ENCODE measurements around the gene NUAK2. TPM values are rescaled to one million over a fixed set of nuclear protein-coding genes. Genes with fewer than 3 reads are reported as not detected.
A peak's percentile ranks its signal among the peaks of the same experiment; 100 is the strongest.
"Not testable (repeated sequence)": the region's sequence is repeated elsewhere in the genome, so short reads cannot be mapped to it uniquely, and the experiment has no call there.

NUAK2 gene
- total RNA-seq, 1 experiment from 2014 or later = 9.2 TPM

GRCh38 chr1:205285381-205286101 lies 36.0 kb downstream of the NUAK2 start:
- H3K27me3 ChIP-seq (ENCODE audit: control insufficient read depth, insufficient read depth, low read length) = no peaks in the 10 kb centered on the region
- no peaks in the 10 kb centered on the region for H3K36me3 ChIP-seq (replicated peaks; ENCODE audit: control insufficient read depth, insufficient read depth, low read length)
- no peak for DNase-seq
- no peak overlapping the region for H3K4me3 ChIP-seq (ENCODE audit: insufficient read depth, low read depth, low read length)

- H3K4me3 ChIP-seq (ENCODE audit: insufficient read depth, low read depth, low read length) = no peak overlapping the region
- H3K36me3 ChIP-seq (replicated peaks; ENCODE audit: control insufficient read depth, insufficient read depth, low read length) = no peaks in the 10 kb centered on the region
- no peaks in the 10 kb centered on the region for H3K27me3 ChIP-seq (ENCODE audit: control insufficient read depth, insufficient read depth, low read length)
- DNase-seq = peak; percentile 94
Measured at GRCh38 chr1:205284420-205285144, 37.0 kb downstream of the NUAK2 start.

DNA sequence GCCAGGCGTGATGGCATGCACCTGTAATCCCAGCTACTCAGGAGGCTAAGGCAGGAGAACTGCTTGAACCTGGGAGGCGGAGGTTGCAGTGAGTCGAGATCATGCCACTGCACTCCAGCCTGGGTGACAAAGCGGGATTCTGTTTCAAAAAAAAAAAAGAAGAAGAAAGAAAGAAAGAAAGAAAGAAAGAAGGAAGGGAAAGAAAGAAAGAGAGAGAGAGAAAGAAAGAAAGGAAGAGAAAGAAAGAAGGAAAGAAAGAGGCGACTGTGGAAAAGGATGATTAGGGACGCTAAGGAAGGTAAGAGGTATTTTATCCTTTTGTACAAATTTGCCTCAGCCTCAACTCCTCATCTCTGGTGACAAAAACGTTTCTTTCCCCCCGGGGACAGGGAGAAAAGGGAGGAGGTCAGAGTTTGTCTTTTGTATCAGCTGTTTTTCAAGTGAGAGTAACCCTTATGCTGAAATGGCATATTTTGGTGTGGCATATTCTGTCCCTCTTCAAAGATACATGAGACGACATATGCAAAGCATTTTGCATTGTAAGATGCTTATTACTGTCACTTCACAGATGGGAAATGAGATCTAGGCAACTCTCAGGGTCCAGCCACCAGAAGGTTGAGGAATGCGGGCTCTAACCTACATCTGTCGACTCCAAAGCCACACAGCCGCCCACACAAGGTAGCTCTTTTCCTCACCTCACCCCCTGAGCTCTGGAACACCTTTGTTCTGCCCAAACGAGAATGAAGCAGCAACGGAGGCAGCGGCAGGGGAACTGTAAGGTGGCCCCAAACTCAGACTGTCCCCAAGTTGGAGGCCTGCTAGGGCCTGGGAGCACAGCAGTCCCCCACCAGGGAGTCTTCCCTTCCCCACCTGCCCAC lies 38.0 kb downstream of the NUAK2 start:
- DNase-seq = no peak
- no peaks in the 10 kb centered on the region for H3K36me3 ChIP-seq (replicated peaks; ENCODE audit: control insufficient read depth, insufficient read depth, low read length)
- no peak overlapping the region for H3K4me3 ChIP-seq (ENCODE audit: insufficient read depth, low read depth, low read length)
- H3K27me3 ChIP-seq (ENCODE audit: control insufficient read depth, insufficient read depth, low read length) = no peaks in the 10 kb centered on the region

DNA sequence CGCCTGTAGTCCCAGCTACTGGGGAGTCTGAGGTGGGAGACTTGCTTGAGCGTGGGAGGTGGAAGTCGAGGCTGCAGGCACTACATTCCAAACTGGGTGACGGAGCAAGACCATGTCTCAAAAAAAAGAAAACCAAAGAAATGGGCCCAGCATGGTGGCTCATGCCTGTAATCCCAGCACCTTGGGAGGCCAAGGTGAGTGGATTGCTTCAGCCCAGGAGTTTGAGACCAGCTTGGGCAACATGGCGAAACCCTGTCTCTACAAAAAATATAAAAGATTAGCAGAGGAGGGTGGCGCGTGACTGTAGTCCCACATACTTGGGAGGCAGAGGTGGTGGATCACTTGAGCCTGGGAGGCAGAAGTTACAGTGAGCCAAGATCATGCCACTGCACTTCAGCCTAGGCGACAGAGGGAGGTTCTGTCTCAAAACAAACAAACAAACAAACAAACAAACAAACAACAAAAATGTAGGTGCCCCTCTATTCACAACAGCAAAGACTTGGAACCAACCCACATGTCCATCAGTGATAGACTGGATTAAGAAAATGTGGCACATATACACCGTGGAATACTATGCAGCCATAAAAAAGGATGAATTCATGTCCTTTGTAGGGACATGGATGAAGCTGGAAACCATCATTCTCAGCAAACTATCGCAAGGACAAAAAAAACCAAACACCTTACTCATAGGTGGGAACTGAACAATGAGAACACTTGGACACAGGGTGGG lies 40.7 kb downstream of the NUAK2 start:
- not testable (repeated sequence) for H3K27me3 ChIP-seq (ENCODE audit: control insufficient read depth, insufficient read depth, low read length); H3K36me3 ChIP-seq (replicated peaks; ENCODE audit: control insufficient read depth, insufficient read depth, low read length); H3K4me3 ChIP-seq (ENCODE audit: insufficient read depth, low read depth, low read length); DNase-seq

DNA sequence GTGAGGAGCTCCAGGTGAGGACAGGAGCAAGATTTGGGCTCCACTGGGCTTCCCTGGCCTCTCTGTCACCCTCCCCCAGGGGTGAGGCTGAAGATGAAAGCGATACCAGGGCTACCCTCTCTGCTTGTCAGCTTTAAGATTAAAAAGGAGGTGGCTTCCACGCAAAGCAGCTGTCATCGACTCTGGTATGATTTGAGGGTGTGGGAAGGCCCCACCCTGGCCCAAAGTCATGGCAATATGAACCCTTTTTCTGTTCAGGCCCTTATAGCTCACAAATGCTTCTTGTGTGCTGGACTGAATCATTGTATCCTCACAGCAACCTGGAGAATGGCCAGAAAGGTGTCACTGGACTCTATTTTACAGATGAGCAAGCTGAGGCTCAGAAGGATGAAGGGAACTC lies 41.6 kb downstream of the NUAK2 start:
- no peak for DNase-seq
- Histone ChIP-seq H3K4me3 (ENCODE audit: insufficient read depth, low read depth, low read length) (no peak overlapping the region), H3K36me3 (replicated peaks; ENCODE audit: control insufficient read depth, insufficient read depth, low read length) (no peaks in the 10 kb centered on the region), H3K27me3 (ENCODE audit: control insufficient read depth, insufficient read depth, low read length) (no peaks in the 10 kb centered on the region)

DNA sequence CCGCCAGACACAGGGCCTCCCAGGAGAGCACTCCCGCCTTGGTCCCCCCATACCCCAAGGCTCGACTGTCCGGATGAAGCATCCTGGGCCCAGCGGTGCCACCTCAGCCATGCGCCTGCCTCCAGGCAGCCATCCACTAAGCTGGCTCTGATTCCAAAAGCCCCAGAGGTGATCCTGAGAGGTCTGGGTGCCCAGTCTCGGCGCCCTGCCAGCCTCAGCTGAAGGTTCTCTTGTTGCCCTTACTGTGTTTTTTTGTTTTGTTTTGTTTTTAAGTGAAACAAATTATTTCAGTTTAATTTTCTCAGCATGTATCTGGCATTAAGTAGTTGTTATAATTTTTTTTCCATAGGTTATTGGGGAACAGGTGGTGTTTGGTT lies 44.9 kb downstream of the NUAK2 start:
- DNase-seq = no peak
- no peaks in the 10 kb centered on the region for H3K27me3 ChIP-seq (ENCODE audit: control insufficient read depth, insufficient read depth, low read length)
- H3K36me3 ChIP-seq (replicated peaks; ENCODE audit: control insufficient read depth, insufficient read depth, low read length) = no peaks in the 10 kb centered on the region; the same call in 1 of the 2 replicates
- no peak overlapping the region for H3K4me3 ChIP-seq (ENCODE audit: insufficient read depth, low read depth, low read length)

- Histone ChIP-seq H3K4me3 (ENCODE audit: insufficient read depth, low read depth, low read length) (no peak overlapping the region), H3K27me3 (ENCODE audit: control insufficient read depth, insufficient read depth, low read length) (no peaks in the 10 kb centered on the region), H3K36me3 (replicated peaks; ENCODE audit: control insufficient read depth, insufficient read depth, low read length) (no peaks in the 10 kb centered on the region; the same call in 1 of the 2 replicates)
- DNase-seq = peak; percentile 26
Measured at GRCh38 chr1:205275916-205276688, 45.4 kb downstream of the NUAK2 start.

- Histone ChIP-seq H3K4me3 (ENCODE audit: insufficient read depth, low read depth, low read length) (no peak overlapping the region), H3K36me3 (replicated peaks; ENCODE audit: control insufficient read depth, insufficient read depth, low read length) (no peaks in the 10 kb centered on the region; the same call in 1 of the 2 replicates), H3K27me3 (ENCODE audit: control insufficient read depth, insufficient read depth, low read length) (no peaks in the 10 kb centered on the region)
- DNase-seq = peak; percentile 34
Measured at GRCh38 chr1:205275133-205275532, 46.4 kb downstream of the NUAK2 start.

DNA sequence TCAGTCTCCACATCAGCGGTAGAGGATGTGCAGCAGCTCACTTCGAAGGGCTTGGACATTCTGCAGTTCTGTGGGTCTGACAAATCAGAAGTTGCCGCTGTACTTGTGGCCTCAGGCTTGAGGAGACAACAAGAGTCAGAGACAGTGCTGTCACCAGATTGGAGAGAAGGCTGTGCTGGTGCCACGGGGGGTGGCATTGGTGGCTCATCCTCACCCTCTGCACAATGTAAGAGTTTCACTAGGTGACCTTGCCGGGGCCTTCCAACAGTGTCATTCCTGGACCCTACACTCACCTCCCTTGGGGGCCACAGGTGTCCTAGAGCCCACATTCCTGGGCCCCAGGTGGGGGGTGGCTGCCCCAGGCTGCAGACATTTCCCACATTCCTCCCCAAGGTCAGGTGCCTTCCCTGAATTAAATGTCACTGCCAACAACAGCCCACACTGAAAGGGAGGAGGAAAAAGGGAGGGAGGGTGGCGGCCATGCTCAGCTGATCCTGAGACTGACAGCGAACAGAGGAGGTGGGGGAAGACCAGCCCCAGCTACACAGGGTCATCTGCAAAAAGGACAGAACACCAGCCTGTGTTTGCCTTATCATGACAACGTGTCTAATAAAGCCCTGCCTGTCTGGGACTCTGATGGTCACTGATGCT lies 47.4 kb downstream of the NUAK2 start:
- no peak overlapping the region for H3K4me3 ChIP-seq (ENCODE audit: insufficient read depth, low read depth, low read length)
- DNase-seq = peak; percentile 72

DNA sequence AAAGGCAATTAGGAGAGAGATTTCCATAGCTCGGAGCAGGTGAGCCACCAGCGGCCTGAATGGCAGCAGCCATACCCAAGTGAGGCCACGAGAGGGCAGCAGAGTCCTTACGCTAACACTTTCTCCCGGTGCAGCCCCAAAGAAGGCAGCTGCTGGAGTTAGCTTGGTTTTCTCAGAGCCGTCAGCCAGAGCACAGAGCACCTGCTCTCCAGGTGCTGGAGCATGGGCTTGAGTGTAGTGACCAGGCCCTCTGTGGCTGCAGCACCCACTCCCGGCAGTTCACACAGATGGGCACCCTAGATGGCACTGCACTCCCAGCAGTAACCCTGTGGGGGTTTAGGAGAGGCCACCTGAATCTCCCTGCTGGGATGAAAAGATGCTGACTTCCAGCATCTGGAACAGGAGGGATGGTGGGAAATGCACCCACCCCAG lies 48.0 kb downstream of the NUAK2 start:
- DNase-seq = peak; percentile 95
- Histone ChIP-seq H3K4me3 (ENCODE audit: insufficient read depth, low read depth, low read length) (no peak overlapping the region), H3K36me3 (replicated peaks; ENCODE audit: control insufficient read depth, insufficient read depth, low read length) (no peaks in the 10 kb centered on the region; the same call in 1 of the 2 replicates), H3K27me3 (ENCODE audit: control insufficient read depth, insufficient read depth, low read length) (no peaks in the 10 kb centered on the region)

More for the DNA sequence above, 47.4 kb downstream of the NUAK2 start:
- no peaks in the 10 kb centered on the region for H3K27me3 ChIP-seq (ENCODE audit: control insufficient read depth, insufficient read depth, low read length)
- H3K36me3 ChIP-seq (replicated peaks; ENCODE audit: control insufficient read depth, insufficient read depth, low read length) = no peaks in the 10 kb centered on the region; the same call in 1 of the 2 replicates

- H3K27me3 ChIP-seq (ENCODE audit: control insufficient read depth, insufficient read depth, low read length) = no peaks in the 10 kb centered on the region
- DNase-seq = peak; percentile 69
- H3K4me3 ChIP-seq (ENCODE audit: insufficient read depth, low read depth, low read length) = no peak overlapping the region
- H3K36me3 ChIP-seq (replicated peaks; ENCODE audit: control insufficient read depth, insufficient read depth, low read length) = no peaks in the 10 kb centered on the region; the same call in 1 of the 2 replicates
Measured at GRCh38 chr1:205272536-205272935, 49.0 kb downstream of the NUAK2 start.

GRCh38 chr1:205271745-205272144 lies 49.8 kb downstream of the NUAK2 start:
- Histone ChIP-seq H3K36me3 (replicated peaks; ENCODE audit: control insufficient read depth, insufficient read depth, low read length) (no peaks in the 10 kb centered on the region; the same call in 1 of the 2 replicates), H3K27me3 (ENCODE audit: control insufficient read depth, insufficient read depth, low read length) (no peaks in the 10 kb centered on the region), H3K4me3 (ENCODE audit: insufficient read depth, low read depth, low read length) (no peak overlapping the region)
- DNase-seq = no peak

GRCh38 chr1:205271277-205271676 lies 50.3 kb downstream of the NUAK2 start:
- no peaks in the 10 kb centered on the region for H3K27me3 ChIP-seq (ENCODE audit: control insufficient read depth, insufficient read depth, low read length)
- H3K4me3 ChIP-seq (ENCODE audit: insufficient read depth, low read depth, low read length) = no peak overlapping the region
- no peak for DNase-seq
- no peaks in the 10 kb centered on the region; the same call in 1 of the 2 replicates for H3K36me3 ChIP-seq (replicated peaks; ENCODE audit: control insufficient read depth, insufficient read depth, low read length)
